Transverse colon (tissue), 3 donors: ENCODE results near the gene GPR158.

Experiments used
- POLR2A ChIP-seq: fragments of 450-650 bp; IDR thresholded peaks from one replicate; pipeline ENCODE4 v1.6.1; 2016; ENCODE audit warnings: antibody characterized with exemption, mild to moderate bottlenecking, moderate library complexity
- TF ChIP-seq, protein P1 (sequence below), 5 experiments: fragments of 200-600 bp in 3 of 5; fragments of 450-650 bp in 2 of 5; sonication (generic) in 3 of 5; IDR thresholded peaks; 1 replicate in 2 of 5; 2 replicates in 3 of 5; pipeline ENCODE4 v1.5.1; 2016 to 2017; ENCODE audit warnings: antibody characterized with exemption in 5 of 5, inconsistent platforms in 3 of 5, mild to moderate bottlenecking in 2 of 5, moderate library complexity in 1 of 5

DNA sequence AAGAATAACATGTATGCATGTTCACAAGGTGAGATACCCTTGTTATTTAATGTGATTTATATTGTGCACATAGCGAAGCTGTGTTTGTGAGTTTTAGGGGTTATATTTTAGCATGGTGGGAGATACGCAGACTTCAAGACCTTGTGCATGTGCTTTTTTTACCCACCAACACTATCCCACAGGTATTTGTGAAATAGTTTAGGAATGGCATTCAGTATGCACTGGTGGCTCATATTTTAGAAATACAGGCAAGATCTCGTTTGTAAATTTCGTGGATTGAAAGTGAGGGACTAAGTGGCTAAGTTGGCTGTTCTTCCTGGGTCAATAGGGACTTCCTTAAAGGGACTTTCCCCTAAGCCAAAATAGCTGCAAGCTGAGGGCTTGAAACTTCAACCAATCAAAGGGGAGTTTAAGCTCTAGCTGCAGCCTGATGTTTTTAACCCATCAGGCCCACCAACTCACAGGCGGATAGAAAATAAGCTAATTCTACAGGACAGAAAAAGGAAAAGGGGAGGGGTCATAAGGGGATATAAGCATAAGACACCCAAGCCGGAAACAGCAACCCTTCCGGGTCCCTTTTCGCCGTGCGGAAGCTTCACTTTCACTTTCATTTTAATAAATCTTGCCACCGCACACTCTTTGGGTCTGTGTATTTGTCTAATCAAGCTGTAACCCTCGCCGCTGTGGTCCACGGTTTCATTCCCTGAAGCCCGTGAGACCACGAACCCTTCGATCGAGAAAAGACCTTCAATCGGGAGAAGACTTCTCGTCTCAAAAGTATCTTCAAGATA is 291.0 kb downstream of the GPR158 start:
- TF ChIP-seq, protein P1, sequence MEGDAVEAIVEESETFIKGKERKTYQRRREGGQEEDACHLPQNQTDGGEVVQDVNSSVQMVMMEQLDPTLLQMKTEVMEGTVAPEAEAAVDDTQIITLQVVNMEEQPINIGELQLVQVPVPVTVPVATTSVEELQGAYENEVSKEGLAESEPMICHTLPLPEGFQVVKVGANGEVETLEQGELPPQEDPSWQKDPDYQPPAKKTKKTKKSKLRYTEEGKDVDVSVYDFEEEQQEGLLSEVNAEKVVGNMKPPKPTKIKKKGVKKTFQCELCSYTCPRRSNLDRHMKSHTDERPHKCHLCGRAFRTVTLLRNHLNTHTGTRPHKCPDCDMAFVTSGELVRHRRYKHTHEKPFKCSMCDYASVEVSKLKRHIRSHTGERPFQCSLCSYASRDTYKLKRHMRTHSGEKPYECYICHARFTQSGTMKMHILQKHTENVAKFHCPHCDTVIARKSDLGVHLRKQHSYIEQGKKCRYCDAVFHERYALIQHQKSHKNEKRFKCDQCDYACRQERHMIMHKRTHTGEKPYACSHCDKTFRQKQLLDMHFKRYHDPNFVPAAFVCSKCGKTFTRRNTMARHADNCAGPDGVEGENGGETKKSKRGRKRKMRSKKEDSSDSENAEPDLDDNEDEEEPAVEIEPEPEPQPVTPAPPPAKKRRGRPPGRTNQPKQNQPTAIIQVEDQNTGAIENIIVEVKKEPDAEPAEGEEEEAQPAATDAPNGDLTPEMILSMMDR (IDR thresholded peaks at IDR 0.05): no peak
- no peak for TF ChIP-seq POLR2A
